ENCODE data around the gene BICRAL.
"Not testable (repeated sequence)": the region's sequence is repeated elsewhere in the genome, so short reads cannot be mapped to it uniquely, and the experiment has no call there.

BICRAL gene

GRCh38 chr6:42813074-42813645, 31.3 kb downstream of the BICRAL start:
- Histone ChIP-seq H3K9me3 (ENCODE audit: insufficient read depth, low read length) (no peaks in the 10 kb centered on the region), H3K36me3 (replicated peaks; ENCODE audit: low read depth, low read length) (no peaks in the 10 kb centered on the region), H3K4me1 (ENCODE audit: low read length) (no peaks in the 10 kb centered on the region), H2AFZ (ENCODE audit: low read depth, low read length) (no peak overlapping the region), H3K9ac (ENCODE audit: low read length) (no peak overlapping the region), H3K4me2 (ENCODE audit: low read length) (no peak overlapping the region), H3K27ac (ENCODE audit: low read length) (no peak overlapping the region), H3K79me2 (ENCODE audit: low read length) (no peaks in the 10 kb centered on the region), H3K4me3 (ENCODE audit: low read length) (no peak overlapping the region), H4K20me1 (ENCODE audit: insufficient read depth, low read length) (no peaks in the 10 kb centered on the region), H3K27me3 (ENCODE audit: low read depth, low read length) (no peaks in the 10 kb centered on the region)
- TF ChIP-seq EZH2phosphoT487 (IDR thresholded peaks at IDR 0.05; ENCODE audit: low read depth), result no peak
- TF ChIP-seq, protein P1, sequence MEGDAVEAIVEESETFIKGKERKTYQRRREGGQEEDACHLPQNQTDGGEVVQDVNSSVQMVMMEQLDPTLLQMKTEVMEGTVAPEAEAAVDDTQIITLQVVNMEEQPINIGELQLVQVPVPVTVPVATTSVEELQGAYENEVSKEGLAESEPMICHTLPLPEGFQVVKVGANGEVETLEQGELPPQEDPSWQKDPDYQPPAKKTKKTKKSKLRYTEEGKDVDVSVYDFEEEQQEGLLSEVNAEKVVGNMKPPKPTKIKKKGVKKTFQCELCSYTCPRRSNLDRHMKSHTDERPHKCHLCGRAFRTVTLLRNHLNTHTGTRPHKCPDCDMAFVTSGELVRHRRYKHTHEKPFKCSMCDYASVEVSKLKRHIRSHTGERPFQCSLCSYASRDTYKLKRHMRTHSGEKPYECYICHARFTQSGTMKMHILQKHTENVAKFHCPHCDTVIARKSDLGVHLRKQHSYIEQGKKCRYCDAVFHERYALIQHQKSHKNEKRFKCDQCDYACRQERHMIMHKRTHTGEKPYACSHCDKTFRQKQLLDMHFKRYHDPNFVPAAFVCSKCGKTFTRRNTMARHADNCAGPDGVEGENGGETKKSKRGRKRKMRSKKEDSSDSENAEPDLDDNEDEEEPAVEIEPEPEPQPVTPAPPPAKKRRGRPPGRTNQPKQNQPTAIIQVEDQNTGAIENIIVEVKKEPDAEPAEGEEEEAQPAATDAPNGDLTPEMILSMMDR (IDR thresholded peaks at IDR 0.05; ENCODE audit: low read depth, low read length), result no peak

- Histone ChIP-seq H2AFZ (ENCODE audit: low read depth, low read length) (no peak overlapping the region), H3K27ac (ENCODE audit: low read length) (no peak overlapping the region), H3K27me3 (ENCODE audit: low read depth, low read length) (no peaks in the 10 kb centered on the region), H3K9ac (ENCODE audit: low read length) (no peak overlapping the region), H3K79me2 (ENCODE audit: low read length) (no peaks in the 10 kb centered on the region), H3K4me1 (ENCODE audit: low read length) (no peaks in the 10 kb centered on the region), H3K36me3 (replicated peaks; ENCODE audit: low read depth, low read length) (no peaks in the 10 kb centered on the region), H4K20me1 (ENCODE audit: insufficient read depth, low read length) (no peaks in the 10 kb centered on the region), H3K4me3 (ENCODE audit: low read length) (no peak overlapping the region), H3K9me3 (ENCODE audit: insufficient read depth, low read length) (no peaks in the 10 kb centered on the region), H3K4me2 (ENCODE audit: low read length) (no peak overlapping the region)
- TF ChIP-seq, protein P1 (IDR thresholded peaks at IDR 0.05; ENCODE audit: low read depth, low read length), result no peak
- no peak for TF ChIP-seq EZH2phosphoT487 (IDR thresholded peaks at IDR 0.05; ENCODE audit: low read depth)
These were observed 32.1 kb downstream of the BICRAL start for GRCh38 chr6:42813906-42814444.

GRCh38 chr6:42815726-42816125, 33.9 kb downstream of the BICRAL start:
- H3K79me2 ChIP-seq (ENCODE audit: low read length); H3K27me3 ChIP-seq (ENCODE audit: low read depth, low read length); H3K27ac ChIP-seq (ENCODE audit: low read length); H3K4me2 ChIP-seq (ENCODE audit: low read length); H3K4me3 ChIP-seq (ENCODE audit: low read length); H3K9me3 ChIP-seq (ENCODE audit: insufficient read depth, low read length); H3K4me1 ChIP-seq (ENCODE audit: low read length); H2AFZ ChIP-seq (ENCODE audit: low read depth, low read length); H4K20me1 ChIP-seq (ENCODE audit: insufficient read depth, low read length); H3K9ac ChIP-seq (ENCODE audit: low read length); H3K36me3 ChIP-seq (replicated peaks; ENCODE audit: low read depth, low read length): not testable (repeated sequence)

GRCh38 chr6:42817907-42818306, 36.1 kb downstream of the BICRAL start:
- H3K9me3 ChIP-seq (ENCODE audit: insufficient read depth, low read length), result no peaks in the 10 kb centered on the region
- no peaks in the 10 kb centered on the region for H3K79me2 ChIP-seq (ENCODE audit: low read length)
- no peak overlapping the region for H3K4me3 ChIP-seq (ENCODE audit: low read length)
- no peaks in the 10 kb centered on the region for H3K4me1 ChIP-seq (ENCODE audit: low read length)
- H4K20me1 ChIP-seq (ENCODE audit: insufficient read depth, low read length), result no peaks in the 10 kb centered on the region
- TF ChIP-seq EZH2phosphoT487 (IDR thresholded peaks at IDR 0.05; ENCODE audit: low read depth), result no peak
- TF ChIP-seq, protein P1 (IDR thresholded peaks at IDR 0.05; ENCODE audit: low read depth, low read length), result no peak
- H3K27me3 ChIP-seq (ENCODE audit: low read depth, low read length), result no peaks in the 10 kb centered on the region
- H3K27ac ChIP-seq (ENCODE audit: low read length), result no peak overlapping the region
- H3K36me3 ChIP-seq (replicated peaks; ENCODE audit: low read depth, low read length), result peaks cover 2% of the 10 kb centered on the region
- no peak overlapping the region for H2AFZ ChIP-seq (ENCODE audit: low read depth, low read length)
- no peak overlapping the region for H3K9ac ChIP-seq (ENCODE audit: low read length)
- no peak overlapping the region for H3K4me2 ChIP-seq (ENCODE audit: low read length)

Measured in OCI-LY3 (cell line).